Activated naive CD8-positive, alpha-beta T cell treated with anti-CD3 and anti-CD28 coated beads, Interleukin-2, amount 10 ng/mL, durations not matched to agents 7 days and 5 days (primary cell): ENCODE measurements around the gene TMEM98. TPM values are rescaled to one million over a fixed set of nuclear protein-coding genes. Genes with fewer than 3 reads are reported as not detected.
A peak's percentile ranks its signal among the peaks of the same experiment; 100 is the strongest.
"Not testable (repeated sequence)": the region's sequence is repeated elsewhere in the genome, so short reads cannot be mapped to it uniquely, and the experiment has no call there.

Source experiments
- ATAC-seq: fragments of 150-1000 bp; cut with Tn5 transposase; one replicate; pipeline ENCODE4 v1.10.0; 2021; ENCODE audit warnings: low read depth, moderate library complexity
- POLR2A ChIA-PET: fragments of 350-600 bp; sonication (Branson Sonifier 250); formaldehyde crosslinking; loops from one replicate; lab custom pipeline; 2021; ENCODE audit warnings: antibody characterized with exemption; lab: Charles Lee
- DNase-seq: peaks from one replicate; pipeline ENCODE4 v3.0.0; 2021
- H3K27ac Mint-ChIP-seq: one replicate; pipeline ENCODE4 v1.8.0; 2022; ENCODE audit warnings: mild to moderate bottlenecking, mixed read lengths
- H3K27me3 Mint-ChIP-seq: one replicate; pipeline ENCODE4 v1.8.0; 2022; ENCODE audit warnings: mild to moderate bottlenecking, moderate library complexity, mixed read lengths
- H3K36me3 Mint-ChIP-seq: one replicate; pipeline ENCODE4 v1.8.0; 2021; ENCODE audit warnings: mild to moderate bottlenecking, mixed read lengths
- H3K4me1 Mint-ChIP-seq: one replicate; pipeline ENCODE4 v1.8.0; 2021; ENCODE audit warnings: mixed read lengths
- H3K4me3 Mint-ChIP-seq: one replicate; pipeline ENCODE4 v1.8.0; 2022; ENCODE audit warnings: mild to moderate bottlenecking, moderate library complexity, mixed read lengths
- H3K9me3 Mint-ChIP-seq: one replicate; pipeline ENCODE4 v1.8.0; 2021; ENCODE audit warnings: mixed read lengths
- total RNA-seq, 2 experiments: library from RNA; stranded (reverse); gene quantifications; one replicate each; pipeline ENCODE4 v1.2.3, GENCODE V29; 2021

TMEM98 gene
- total RNA-seq, 2 experiments from 2014 or later = not detected

DNA sequence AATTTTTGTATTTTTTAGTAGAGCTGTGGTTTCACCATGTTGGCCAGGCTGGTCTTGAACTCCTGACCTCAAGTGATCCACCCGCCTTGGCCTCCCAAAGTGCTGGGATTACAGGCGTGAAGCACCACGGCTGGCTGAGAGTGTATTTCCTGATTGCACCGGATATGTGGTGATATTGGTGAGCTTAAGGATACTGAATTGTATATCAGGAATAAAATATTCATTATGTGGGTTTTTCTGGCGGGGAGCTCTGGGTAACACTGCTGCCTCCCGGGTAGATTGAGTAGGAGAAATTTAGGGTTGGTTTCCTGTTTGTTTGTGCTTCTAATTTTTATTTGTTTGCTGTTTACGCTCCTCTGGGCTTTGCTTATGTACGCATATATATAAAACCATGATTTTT lies 7.7 kb upstream of the TMEM98 start:
- POLR2A ChIA-PET = no interaction called here
- H3K4me3 Mint-ChIP-seq = no peak overlapping the region
- no peak for ATAC-seq
- H3K9me3 Mint-ChIP-seq = no peaks in the 10 kb centered on the region
- H3K27me3 Mint-ChIP-seq = peaks cover 36% of the 10 kb centered on the region
- H3K27ac Mint-ChIP-seq = no peak overlapping the region
- peaks cover 16% of the 10 kb centered on the region for H3K4me1 Mint-ChIP-seq
- no peak for DNase-seq
- H3K36me3 Mint-ChIP-seq = no peaks in the 10 kb centered on the region

DNA sequence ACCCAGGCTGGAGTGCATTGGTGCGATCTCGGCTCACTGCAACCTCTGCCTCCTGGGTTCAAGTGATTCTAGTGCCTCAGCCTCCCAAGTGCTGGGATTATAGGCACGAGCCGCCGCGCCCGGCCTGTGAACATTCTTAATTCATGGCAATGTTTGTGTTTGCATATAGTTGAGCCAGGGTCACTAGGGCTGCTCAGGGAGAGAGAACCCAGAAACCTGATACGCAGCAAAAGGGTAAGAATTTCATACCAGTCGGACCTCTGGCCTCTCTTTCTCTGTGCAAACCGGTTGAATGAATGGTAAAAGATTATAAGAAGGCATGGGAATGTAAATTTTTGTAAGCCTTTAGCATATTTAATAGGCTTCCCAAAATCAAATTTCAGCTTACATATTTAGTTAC lies 6.9 kb upstream of the TMEM98 start:
- Mint-ChIP-seq H3K27ac (no peak overlapping the region), H3K27me3 (peaks cover 42% of the 10 kb centered on the region), H3K4me1 (peaks cover 8% of the 10 kb centered on the region), H3K4me3 (no peak overlapping the region), H3K9me3 (no peaks in the 10 kb centered on the region), H3K36me3 (no peaks in the 10 kb centered on the region)
- POLR2A ChIA-PET = no interaction called here
- ATAC-seq (no peak), DNase-seq (no peak)

- H3K9me3 Mint-ChIP-seq, ATAC-seq, H3K4me1 Mint-ChIP-seq, DNase-seq, POLR2A ChIA-PET, H3K36me3 Mint-ChIP-seq, H3K27ac Mint-ChIP-seq, H3K4me3 Mint-ChIP-seq: not testable (repeated sequence)
- peaks cover 43% of the 10 kb centered on the region for H3K27me3 Mint-ChIP-seq
These were observed 4.0 kb upstream of the TMEM98 start for GRCh38 chr17:32923905-32924304.

- no peak overlapping the region for H3K4me3 Mint-ChIP-seq
- POLR2A ChIA-PET = no interaction called here
- no peak overlapping the region for H3K27ac Mint-ChIP-seq
- H3K4me1 Mint-ChIP-seq = no peaks in the 10 kb centered on the region
- no peaks in the 10 kb centered on the region for H3K36me3 Mint-ChIP-seq
- H3K9me3 Mint-ChIP-seq = no peaks in the 10 kb centered on the region
- DNase-seq = no peak
- peaks cover 45% of the 10 kb centered on the region for H3K27me3 Mint-ChIP-seq
- ATAC-seq = no peak
These were observed 1.8 kb upstream of the TMEM98 start for GRCh38 chr17:32926183-32926582.

- ATAC-seq, H3K4me3 Mint-ChIP-seq, POLR2A ChIA-PET, DNase-seq, H3K4me1 Mint-ChIP-seq, H3K9me3 Mint-ChIP-seq, H3K36me3 Mint-ChIP-seq, H3K27ac Mint-ChIP-seq: not testable (repeated sequence)
- H3K27me3 Mint-ChIP-seq = peaks cover 51% of the 10 kb centered on the region
These were observed 1.2 kb upstream of the TMEM98 start for GRCh38 chr17:32926789-32927188.

- DNase-seq (no peak), ATAC-seq (no peak)
- Mint-ChIP-seq H3K4me1 (no peaks in the 10 kb centered on the region), H3K27me3 (peaks cover 52% of the 10 kb centered on the region), H3K9me3 (no peaks in the 10 kb centered on the region), H3K27ac (no peak overlapping the region), H3K36me3 (no peaks in the 10 kb centered on the region), H3K4me3 (peak overlapping the region; percentile 59)
- POLR2A ChIA-PET = no interaction called here
These were observed 691 bp upstream of the TMEM98 start for GRCh38 chr17:32927201-32927723.

GRCh38 chr17:32928586-32929535 lies 908 bp downstream of the TMEM98 start:
- no peaks in the 10 kb centered on the region for H3K9me3 Mint-ChIP-seq
- H3K27me3 Mint-ChIP-seq = peaks cover 52% of the 10 kb centered on the region
- DNase-seq (no peak), ATAC-seq (no peak)
- H3K4me1 Mint-ChIP-seq = no peaks in the 10 kb centered on the region
- H3K36me3 Mint-ChIP-seq = no peaks in the 10 kb centered on the region
- no peak overlapping the region for H3K27ac Mint-ChIP-seq
- H3K4me3 Mint-ChIP-seq = no peak overlapping the region
- POLR2A ChIA-PET = no interaction called here

GRCh38 chr17:32929588-32929987 lies 1.6 kb downstream of the TMEM98 start:
- H3K9me3 Mint-ChIP-seq = no peaks in the 10 kb centered on the region

DNA sequence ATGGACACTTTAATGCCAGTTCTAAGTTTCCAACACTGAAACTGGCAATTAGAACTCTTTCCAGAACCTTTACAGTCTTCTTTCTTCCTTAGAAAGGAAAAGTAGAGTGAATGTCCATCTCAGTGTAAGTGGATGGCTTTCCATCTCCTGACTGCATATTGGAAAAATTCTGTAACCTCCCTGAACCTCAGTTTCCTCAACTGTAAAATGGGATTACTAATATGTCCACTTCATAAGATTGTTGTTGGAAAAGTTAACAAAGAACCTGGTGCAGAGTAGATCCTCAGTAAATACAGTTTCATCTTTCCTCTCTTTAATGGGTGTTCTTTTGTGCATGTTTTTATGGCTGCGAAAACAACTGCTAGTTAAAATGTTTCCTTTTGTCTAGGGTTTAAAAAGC lies 2.6 kb downstream of the TMEM98 start:
- Mint-ChIP-seq H3K27ac (no peak overlapping the region), H3K36me3 (no peaks in the 10 kb centered on the region), H3K27me3 (peaks cover 48% of the 10 kb centered on the region), H3K4me3 (no peak overlapping the region), H3K4me1 (no peaks in the 10 kb centered on the region), H3K9me3 (no peaks in the 10 kb centered on the region)
- DNase-seq = no peak
- no peak for ATAC-seq
- POLR2A ChIA-PET = no interaction called here

More at GRCh38 chr17:32929588-32929987, 1.6 kb downstream of the TMEM98 start:
- H3K4me1 Mint-ChIP-seq = no peaks in the 10 kb centered on the region
- H3K27me3 Mint-ChIP-seq = peaks cover 48% of the 10 kb centered on the region
- POLR2A ChIA-PET = no interaction called here
- H3K36me3 Mint-ChIP-seq = no peaks in the 10 kb centered on the region
- H3K27ac Mint-ChIP-seq = no peak overlapping the region
- no peak overlapping the region for H3K4me3 Mint-ChIP-seq
- ATAC-seq (no peak), DNase-seq (no peak)

DNA sequence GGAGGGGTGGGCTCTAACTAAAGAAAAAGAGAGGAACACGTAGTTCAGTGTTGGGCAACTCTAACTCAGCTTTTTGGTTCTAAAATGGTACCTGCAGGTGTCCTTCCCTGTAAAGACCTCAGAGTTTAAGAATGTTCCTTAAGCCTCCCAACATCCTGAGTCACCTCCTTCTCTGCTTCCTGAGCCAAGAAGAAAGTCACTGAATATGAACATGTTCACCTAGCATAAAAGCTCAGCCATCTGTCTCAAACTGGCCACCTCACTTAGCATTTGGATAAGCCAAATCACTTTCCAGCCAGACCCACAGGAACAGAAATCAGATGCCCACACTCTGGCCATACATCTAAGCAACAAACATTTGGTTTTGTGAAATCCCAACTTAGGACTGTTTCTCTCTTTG lies 3.7 kb downstream of the TMEM98 start:
- no peaks in the 10 kb centered on the region for H3K9me3 Mint-ChIP-seq
- peaks cover 37% of the 10 kb centered on the region for H3K27me3 Mint-ChIP-seq
- ATAC-seq (no peak), DNase-seq (no peak)
- H3K36me3 Mint-ChIP-seq = no peaks in the 10 kb centered on the region
- no peak overlapping the region for H3K4me3 Mint-ChIP-seq
- POLR2A ChIA-PET = no interaction called here
- no peak overlapping the region for H3K27ac Mint-ChIP-seq
- no peaks in the 10 kb centered on the region for H3K4me1 Mint-ChIP-seq

GRCh38 chr17:32933881-32934280 lies 5.9 kb downstream of the TMEM98 start:
- ATAC-seq = no peak
- no peak overlapping the region for H3K27ac Mint-ChIP-seq
- H3K9me3 Mint-ChIP-seq = no peaks in the 10 kb centered on the region
- H3K4me3 Mint-ChIP-seq = no peak overlapping the region
- H3K4me1 Mint-ChIP-seq = no peaks in the 10 kb centered on the region
- peaks cover 30% of the 10 kb centered on the region for H3K27me3 Mint-ChIP-seq
- no peak for DNase-seq
- POLR2A ChIA-PET = no interaction called here
- no peaks in the 10 kb centered on the region for H3K36me3 Mint-ChIP-seq

- no peak for ATAC-seq
- Mint-ChIP-seq H3K36me3 (no peaks in the 10 kb centered on the region), H3K4me3 (no peak overlapping the region), H3K27ac (no peak overlapping the region), H3K9me3 (no peaks in the 10 kb centered on the region), H3K27me3 (peaks cover 22% of the 10 kb centered on the region), H3K4me1 (no peaks in the 10 kb centered on the region)
- POLR2A ChIA-PET = no interaction called here
- DNase-seq = no peak
These were observed 7.8 kb downstream of the TMEM98 start for GRCh38 chr17:32935726-32936125.

DNA sequence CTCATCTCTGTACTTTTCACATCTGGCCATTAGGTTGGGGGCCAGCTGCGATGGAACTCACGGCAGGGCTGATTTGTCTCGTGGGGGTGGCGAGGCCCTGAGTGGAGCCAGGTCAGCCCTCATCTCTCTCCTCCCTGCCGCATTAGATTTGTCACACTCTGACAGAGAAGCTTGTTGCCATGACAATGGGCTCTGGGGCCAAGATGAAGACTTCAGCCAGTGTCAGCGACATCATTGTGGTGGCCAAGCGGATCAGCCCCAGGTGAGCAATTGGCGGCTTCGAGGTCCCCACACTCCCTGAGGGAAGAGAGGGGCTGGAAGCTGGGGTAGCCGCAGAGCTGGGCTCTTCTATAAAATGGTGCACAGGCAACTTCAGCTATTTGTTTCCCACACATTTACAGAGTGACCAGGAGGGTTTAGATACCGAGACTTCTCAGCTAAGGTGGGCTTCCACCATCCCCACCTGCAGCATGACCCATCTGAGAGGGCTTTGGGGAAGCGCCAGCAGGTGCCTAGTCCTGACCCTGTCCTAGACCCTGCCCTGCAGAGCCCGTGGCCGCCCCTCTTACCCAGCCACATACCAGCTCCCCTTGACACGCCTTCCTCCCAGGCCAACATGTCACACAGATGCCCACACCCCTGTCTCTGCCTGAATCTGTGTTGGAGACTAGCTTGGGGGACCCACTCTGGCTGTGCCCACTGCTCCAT lies 8.4 kb downstream of the TMEM98 start:
- no peak for DNase-seq
- no peaks in the 10 kb centered on the region for H3K4me1 Mint-ChIP-seq
- H3K36me3 Mint-ChIP-seq = no peaks in the 10 kb centered on the region
- peaks cover 15% of the 10 kb centered on the region for H3K27me3 Mint-ChIP-seq
- H3K4me3 Mint-ChIP-seq = no peak overlapping the region
- no peak for ATAC-seq
- peaks cover under 1% of the 10 kb centered on the region for H3K9me3 Mint-ChIP-seq
- POLR2A ChIA-PET = no interaction called here
- H3K27ac Mint-ChIP-seq = no peak overlapping the region
